ENCODE results near the gene RGL2. TPM values are rescaled to one million over a fixed set of nuclear protein-coding genes. Genes with fewer than 3 reads are reported as not detected.

Gene RGL2
- total RNA-seq, 1 donor from 2014 or later: 42.3 TPM

DNA sequence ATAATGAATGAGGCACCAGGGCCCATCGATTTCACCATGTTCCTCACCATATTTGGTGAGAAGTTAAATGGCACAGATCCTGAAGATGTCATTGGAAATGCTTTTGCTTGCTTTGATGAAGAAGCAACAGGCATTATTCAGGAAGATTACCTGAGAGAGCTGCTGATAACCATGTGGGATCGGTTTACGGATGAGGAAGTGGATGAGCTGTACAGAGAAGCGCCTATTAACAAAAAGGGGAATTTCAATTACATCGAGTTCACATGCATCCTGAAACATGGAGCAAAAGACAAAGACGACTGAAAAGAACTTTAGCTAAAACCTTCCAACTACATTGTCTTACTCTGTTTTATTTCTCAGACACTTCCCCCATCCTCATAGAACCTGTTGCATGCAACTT is 40.5 kb upstream of the RGL2 start:
- Histone ChIP-seq H3K27me3 (ENCODE audit: control insufficient read depth, insufficient read depth, low read length) (no peaks in the 10 kb centered on the region), H3K36me3 (ENCODE audit: control insufficient read depth, insufficient read depth, low read length) (no peaks in the 10 kb centered on the region), H3K4me3 (ENCODE audit: low read depth, low read length) (no peak overlapping the region)
- no peak for DNase-seq (ENCODE audit: low read depth)
- TF ChIP-seq, protein P1, sequence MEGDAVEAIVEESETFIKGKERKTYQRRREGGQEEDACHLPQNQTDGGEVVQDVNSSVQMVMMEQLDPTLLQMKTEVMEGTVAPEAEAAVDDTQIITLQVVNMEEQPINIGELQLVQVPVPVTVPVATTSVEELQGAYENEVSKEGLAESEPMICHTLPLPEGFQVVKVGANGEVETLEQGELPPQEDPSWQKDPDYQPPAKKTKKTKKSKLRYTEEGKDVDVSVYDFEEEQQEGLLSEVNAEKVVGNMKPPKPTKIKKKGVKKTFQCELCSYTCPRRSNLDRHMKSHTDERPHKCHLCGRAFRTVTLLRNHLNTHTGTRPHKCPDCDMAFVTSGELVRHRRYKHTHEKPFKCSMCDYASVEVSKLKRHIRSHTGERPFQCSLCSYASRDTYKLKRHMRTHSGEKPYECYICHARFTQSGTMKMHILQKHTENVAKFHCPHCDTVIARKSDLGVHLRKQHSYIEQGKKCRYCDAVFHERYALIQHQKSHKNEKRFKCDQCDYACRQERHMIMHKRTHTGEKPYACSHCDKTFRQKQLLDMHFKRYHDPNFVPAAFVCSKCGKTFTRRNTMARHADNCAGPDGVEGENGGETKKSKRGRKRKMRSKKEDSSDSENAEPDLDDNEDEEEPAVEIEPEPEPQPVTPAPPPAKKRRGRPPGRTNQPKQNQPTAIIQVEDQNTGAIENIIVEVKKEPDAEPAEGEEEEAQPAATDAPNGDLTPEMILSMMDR (IDR thresholded peaks at IDR 0.05; ENCODE audit: insufficient read depth, low read length, poor library complexity, severe bottlenecking): no peak

- TF ChIP-seq, protein P1 (IDR thresholded peaks at IDR 0.05; ENCODE audit: insufficient read depth, low read length, poor library complexity, severe bottlenecking): no peak
- Histone ChIP-seq H3K4me3 (ENCODE audit: low read depth, low read length) (no peak overlapping the region), H3K27me3 (ENCODE audit: control insufficient read depth, insufficient read depth, low read length) (no peaks in the 10 kb centered on the region), H3K36me3 (ENCODE audit: control insufficient read depth, insufficient read depth, low read length) (no peaks in the 10 kb centered on the region)
- no peak for DNase-seq (ENCODE audit: low read depth)
Observed at GRCh38 chr6:33336495-33336894, 37.8 kb upstream of the RGL2 start.

DNA sequence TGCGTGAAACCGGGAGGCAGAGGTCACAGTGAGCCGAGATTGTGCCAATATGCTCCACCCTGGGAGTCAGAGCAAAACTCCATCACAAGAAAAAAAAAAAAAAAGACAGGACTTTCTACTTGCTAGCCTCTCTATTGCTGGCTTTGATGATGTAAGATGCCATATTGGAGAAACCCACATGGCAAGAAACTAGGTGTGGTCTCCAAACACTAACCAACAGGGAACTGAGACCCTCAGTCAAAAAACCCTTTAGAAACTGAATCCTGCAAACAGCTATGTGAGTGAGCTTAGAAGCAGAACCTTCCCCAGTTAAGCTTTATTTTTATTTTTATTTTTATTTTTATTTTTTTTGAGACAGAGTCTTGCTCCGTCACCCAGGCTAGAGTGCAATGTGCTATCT is 37.2 kb upstream of the RGL2 start:
- DNase-seq (ENCODE audit: low read depth): no peak
- TF ChIP-seq, protein P1 (IDR thresholded peaks at IDR 0.05; ENCODE audit: insufficient read depth, low read length, poor library complexity, severe bottlenecking): no peak
- H3K36me3 ChIP-seq (ENCODE audit: control insufficient read depth, insufficient read depth, low read length): no peaks in the 10 kb centered on the region
- no peak overlapping the region for H3K4me3 ChIP-seq (ENCODE audit: low read depth, low read length)
- no peaks in the 10 kb centered on the region for H3K27me3 ChIP-seq (ENCODE audit: control insufficient read depth, insufficient read depth, low read length)

DNA sequence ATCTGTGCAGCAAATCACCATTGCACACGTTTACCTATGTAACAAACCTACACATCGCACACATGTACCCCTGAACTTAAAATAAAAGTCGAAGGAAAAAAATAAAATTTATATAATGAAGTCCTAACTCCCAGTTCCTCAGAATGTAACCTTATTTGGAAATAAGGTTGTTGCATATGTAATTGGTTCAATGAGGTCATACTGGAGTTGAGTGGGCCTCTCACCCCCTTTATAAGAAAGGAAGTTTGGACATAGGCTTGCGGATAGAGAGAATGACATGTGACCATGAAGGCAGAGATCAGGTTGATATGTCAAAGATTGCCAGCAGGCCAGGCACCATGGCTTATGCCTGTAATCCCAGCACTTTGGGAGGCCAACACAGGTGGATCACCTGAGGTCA is 34.9 kb upstream of the RGL2 start:
- H3K36me3 ChIP-seq (ENCODE audit: control insufficient read depth, insufficient read depth, low read length): no peaks in the 10 kb centered on the region
- DNase-seq (ENCODE audit: low read depth): no peak
- TF ChIP-seq, protein P1 (IDR thresholded peaks at IDR 0.05; ENCODE audit: insufficient read depth, low read length, poor library complexity, severe bottlenecking): no peak
- H3K27me3 ChIP-seq (ENCODE audit: control insufficient read depth, insufficient read depth, low read length): no peaks in the 10 kb centered on the region
- H3K4me3 ChIP-seq (ENCODE audit: low read depth, low read length): no peak overlapping the region

DNA sequence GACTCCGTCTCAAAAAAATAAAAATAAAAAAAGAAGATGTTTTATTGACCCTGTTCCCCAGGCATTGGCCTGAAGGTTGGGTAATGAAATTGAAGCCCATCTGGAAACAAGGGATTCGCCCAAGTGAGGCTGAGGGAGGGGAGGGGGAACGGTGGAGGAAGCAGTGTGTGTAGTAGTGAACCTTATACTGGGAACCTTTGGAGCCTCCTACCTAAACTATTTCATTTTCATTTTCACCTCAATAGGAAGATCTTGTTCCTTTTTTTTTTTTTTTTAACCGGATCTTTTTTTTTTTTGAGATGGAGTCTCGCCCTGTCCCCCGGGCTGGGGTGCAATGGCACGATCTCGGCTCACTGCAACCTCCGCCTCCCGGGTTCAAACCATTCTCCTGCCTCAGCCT is 32.0 kb upstream of the RGL2 start:
- TF ChIP-seq, protein P1 (IDR thresholded peaks at IDR 0.05; ENCODE audit: insufficient read depth, low read length, poor library complexity, severe bottlenecking): no peak
- no peaks in the 10 kb centered on the region for H3K27me3 ChIP-seq (ENCODE audit: control insufficient read depth, insufficient read depth, low read length)
- no peaks in the 10 kb centered on the region for H3K36me3 ChIP-seq (ENCODE audit: control insufficient read depth, insufficient read depth, low read length)
- no peak overlapping the region for H3K4me3 ChIP-seq (ENCODE audit: low read depth, low read length)
- no peak for DNase-seq (ENCODE audit: low read depth)

DNA sequence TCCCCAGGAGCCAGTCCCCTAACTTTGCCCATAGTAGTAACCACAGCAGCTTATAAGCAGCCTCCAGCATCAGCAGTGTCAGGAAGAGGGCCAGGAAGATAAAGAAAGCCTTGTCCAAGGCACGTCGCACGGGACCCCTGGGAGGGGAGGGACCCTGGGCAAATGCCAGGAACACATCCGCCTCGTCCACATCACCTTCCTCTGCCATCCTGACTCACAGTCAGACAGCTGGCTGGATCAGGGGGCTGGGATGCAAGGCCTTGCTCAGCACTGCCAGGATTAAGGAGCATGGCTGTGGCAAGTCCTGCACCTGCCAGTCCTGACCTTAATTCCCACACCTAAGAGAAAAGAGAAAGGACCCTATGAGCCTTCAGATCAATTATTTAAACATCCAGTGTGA is 30.3 kb upstream of the RGL2 start:
- no peak overlapping the region for H3K4me3 ChIP-seq (ENCODE audit: low read depth, low read length)
- TF ChIP-seq, protein P1 (IDR thresholded peaks at IDR 0.05; ENCODE audit: insufficient read depth, low read length, poor library complexity, severe bottlenecking): no peak
- DNase-seq (ENCODE audit: low read depth): no peak
- no peaks in the 10 kb centered on the region for H3K36me3 ChIP-seq (ENCODE audit: control insufficient read depth, insufficient read depth, low read length)
- H3K27me3 ChIP-seq (ENCODE audit: control insufficient read depth, insufficient read depth, low read length): no peaks in the 10 kb centered on the region
